ENCODE measurements around the gene HOXC11. TPM values are rescaled to one million over a fixed set of nuclear protein-coding genes. Genes with fewer than 3 reads are reported as not detected.

The HOXC11 gene
- polyA plus RNA-seq, 1 donor from 2014 or later = not detected

- H3K27me3 Mint-ChIP-seq = peaks cover 74% of the 10 kb centered on the region
- peak overlapping the region; percentile 35 to 81 (median 46) for H3K27ac Mint-ChIP-seq
- peak overlapping the region in 1 of 4 donors; percentile 66 for H3K4me3 Mint-ChIP-seq
- no peaks in the 10 kb centered on the region for H3K9me3 Mint-ChIP-seq
- H3K4me1 Mint-ChIP-seq = peaks cover 4 to 16% (median 5%) of the 10 kb centered on the region in 3 donors
- H3K36me3 Mint-ChIP-seq = no peaks in the 10 kb centered on the region
Measured at GRCh38 chr12:54002915-54003389, 30.0 kb downstream of the HOXC11 start.

- Mint-ChIP-seq H3K27me3 (peaks cover 74% of the 10 kb centered on the region), H3K4me1 (peaks cover 4 to 16% (median 5%) of the 10 kb centered on the region in 3 donors), H3K27ac (peak overlapping the region; percentile 35 to 89 (median 81)), H3K36me3 (no peaks in the 10 kb centered on the region), H3K4me3 (peak overlapping the region in 3 of 4 donors; percentile 55 to 77 (median 66)), H3K9me3 (no peaks in the 10 kb centered on the region)
Measured at GRCh38 chr12:54003625-54004024, 30.7 kb downstream of the HOXC11 start.

- Mint-ChIP-seq H3K4me3 (no peak overlapping the region), H3K4me1 (peaks cover 6 to 17% (median 6%) of the 10 kb centered on the region in 3 donors), H3K36me3 (no peaks in the 10 kb centered on the region), H3K27me3 (peaks cover 74% of the 10 kb centered on the region), H3K9me3 (peaks cover 0 to 1% (median 0%) of the 10 kb centered on the region in 3 donors), H3K27ac (peak overlapping the region; percentile 81 to 89 (median 85))
Measured at GRCh38 chr12:54004063-54004840, 31.3 kb downstream of the HOXC11 start.

GRCh38 chr12:54004841-54005530 is 32.1 kb downstream of the HOXC11 start:
- Mint-ChIP-seq H3K4me1 (peaks cover 8 to 20% (median 9%) of the 10 kb centered on the region in 3 donors), H3K4me3 (peak overlapping the region in 1 of 4 donors; percentile 94), H3K9me3 (peaks cover 0 to 4% (median 0%) of the 10 kb centered on the region in 3 donors), H3K36me3 (no peaks in the 10 kb centered on the region), H3K27ac (peak overlapping the region; percentile 84 to 97 (median 85)), H3K27me3 (peaks cover 80% of the 10 kb centered on the region)

- Mint-ChIP-seq H3K36me3 (no peaks in the 10 kb centered on the region), H3K4me3 (peak overlapping the region in 2 of 4 donors; percentile 92 to 94), H3K27me3 (peaks cover 80% of the 10 kb centered on the region), H3K27ac (peak overlapping the region; percentile 84 to 97 (median 85)), H3K4me1 (peaks cover 8 to 24% (median 9%) of the 10 kb centered on the region in 3 donors), H3K9me3 (peaks cover 0 to 4% (median 0%) of the 10 kb centered on the region in 3 donors)
Measured at GRCh38 chr12:54005531-54005852, 32.6 kb downstream of the HOXC11 start.

GRCh38 chr12:54005853-54006558 is 33.1 kb downstream of the HOXC11 start:
- Mint-ChIP-seq H3K9me3 (peaks cover 0 to 4% (median 0%) of the 10 kb centered on the region in 3 donors), H3K36me3 (no peaks in the 10 kb centered on the region), H3K27ac (peak overlapping the region; percentile 84 to 97 (median 85)), H3K4me1 (peaks cover 9 to 26% (median 9%) of the 10 kb centered on the region in 3 donors), H3K27me3 (peaks cover 79% of the 10 kb centered on the region), H3K4me3 (peak overlapping the region; percentile 73 to 94 (median 93))

GRCh38 chr12:54006559-54007220 is 33.8 kb downstream of the HOXC11 start:
- peaks cover 9 to 32% (median 15%) of the 10 kb centered on the region in 3 donors for H3K4me1 Mint-ChIP-seq
- H3K36me3 Mint-ChIP-seq = peaks cover 1% of the 10 kb centered on the region
- peak overlapping the region; percentile 73 to 94 (median 93) for H3K4me3 Mint-ChIP-seq
- H3K9me3 Mint-ChIP-seq = peaks cover 0 to 4% (median 0%) of the 10 kb centered on the region in 3 donors
- peak overlapping the region in 2 of 3 donors; percentile 84 to 97 for H3K27ac Mint-ChIP-seq
- H3K27me3 Mint-ChIP-seq = peaks cover 81% of the 10 kb centered on the region

GRCh38 chr12:54007538-54008259 is 34.8 kb downstream of the HOXC11 start:
- Mint-ChIP-seq H3K4me3 (peak overlapping the region in 2 of 4 donors; percentile 52 to 94), H3K27me3 (peaks cover 75% of the 10 kb centered on the region), H3K9me3 (peaks cover 0 to 4% (median 0%) of the 10 kb centered on the region in 3 donors), H3K4me1 (peaks cover 9 to 38% (median 15%) of the 10 kb centered on the region in 3 donors), H3K27ac (peak overlapping the region; percentile 78 to 97 (median 80)), H3K36me3 (peaks cover 1% of the 10 kb centered on the region)

- peak overlapping the region in 3 of 4 donors; percentile 35 to 83 (median 52) for H3K4me3 Mint-ChIP-seq
- H3K27me3 Mint-ChIP-seq = peaks cover 75% of the 10 kb centered on the region
- peaks cover 0 to 4% (median 0%) of the 10 kb centered on the region in 3 donors for H3K9me3 Mint-ChIP-seq
Measured at GRCh38 chr12:54008260-54008552, 35.3 kb downstream of the HOXC11 start.

GRCh38 chr12:54009171-54010052 is 36.5 kb downstream of the HOXC11 start:
- H3K4me1 Mint-ChIP-seq = peaks cover 8 to 38% (median 15%) of the 10 kb centered on the region in 3 donors
- H3K9me3 Mint-ChIP-seq = peaks cover 0 to 4% (median 0%) of the 10 kb centered on the region in 3 donors
- peak overlapping the region in 2 of 3 donors; percentile 78 to 93 for H3K27ac Mint-ChIP-seq
- H3K36me3 Mint-ChIP-seq = peaks cover 1% of the 10 kb centered on the region
- peaks cover 71% of the 10 kb centered on the region for H3K27me3 Mint-ChIP-seq
- H3K4me3 Mint-ChIP-seq = peak overlapping the region; percentile 67 to 89 (median 76)

More at GRCh38 chr12:54008260-54008552, 35.3 kb downstream of the HOXC11 start:
- Mint-ChIP-seq H3K27ac (peak overlapping the region in 2 of 3 donors; percentile 80 to 97), H3K36me3 (peaks cover 1% of the 10 kb centered on the region), H3K4me1 (peaks cover 9 to 38% (median 15%) of the 10 kb centered on the region in 3 donors)

GRCh38 chr12:54010053-54010971 is 37.4 kb downstream of the HOXC11 start:
- peak overlapping the region in 1 of 3 donors; percentile 93 for H3K27ac Mint-ChIP-seq
- peaks cover 1% of the 10 kb centered on the region for H3K36me3 Mint-ChIP-seq
- H3K4me3 Mint-ChIP-seq = peak overlapping the region in 2 of 4 donors; percentile 17 to 63
- peaks cover 0 to 4% (median 0%) of the 10 kb centered on the region in 3 donors for H3K9me3 Mint-ChIP-seq
- peaks cover 75% of the 10 kb centered on the region for H3K27me3 Mint-ChIP-seq
- H3K4me1 Mint-ChIP-seq = peaks cover 10 to 45% (median 17%) of the 10 kb centered on the region in 3 donors
